ENCODE measurements around the gene CADPS2. TPM values are rescaled to one million over a fixed set of nuclear protein-coding genes. Genes with fewer than 3 reads are reported as not detected.

The CADPS2 gene
- total and polyA plus RNA-seq, 2 of the 8 experiments (the other 6 are each of a cell fraction or from before 2014, with no cell fraction given): 8.9 to 22.3 TPM

DNA sequence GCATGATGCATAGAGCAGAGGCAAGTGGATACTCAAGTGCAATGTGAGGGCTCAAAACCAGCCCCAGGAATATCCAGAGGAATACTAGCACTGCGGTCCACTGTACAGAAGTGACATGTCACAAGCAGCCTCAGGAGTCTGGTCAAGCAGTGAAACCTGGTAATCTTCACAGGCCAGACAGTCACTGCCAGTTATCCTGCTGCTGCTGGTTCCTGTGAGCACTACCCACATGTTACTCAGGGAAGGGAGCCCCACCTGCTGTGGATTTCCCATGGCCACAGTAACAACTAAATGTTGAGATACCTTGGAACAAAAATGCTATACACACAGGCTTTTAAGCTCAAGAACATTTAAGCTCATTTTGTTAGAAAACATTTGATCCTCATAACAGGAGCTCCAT is 290.4 kb downstream of the CADPS2 start:
- Histone ChIP-seq H3K36me3 (ENCODE audit: control insufficient read depth in 2 of 4, insufficient read depth in 4 of 4, low read length in 3 of 4) (peaks cover 0 to 5% (median 0%) of the 10 kb centered on the region in 4 experiments; a peak in 1 of 8 replicates), H2AK5ac (ENCODE audit: low read depth, low read length) (no peak overlapping the region), H3K27me3 (replicated peaks in 1 of 4; ENCODE audit: control insufficient read depth in 3 of 4, extremely low read depth in 1 of 4, insufficient read depth in 3 of 4, low read length in 3 of 4) (peaks cover 0 to 1% (median 0%) of the 10 kb centered on the region in 4 experiments; a peak in 1 of 7 replicates), H4K20me1 (replicated peaks in 1 of 2; ENCODE audit: control insufficient read depth in 1 of 2, insufficient read depth in 2 of 2, low read length in 2 of 2) (no peaks in the 10 kb centered on the region), H3K79me1 (ENCODE audit: low read depth, low read length) (no peaks in the 10 kb centered on the region), H2AFZ (ENCODE audit: low read length) (no peak overlapping the region), H3K4me2 (ENCODE audit: insufficient read depth in 1 of 2, low read depth in 2 of 2, low read length in 2 of 2) (no peak overlapping the region), H3K56ac (replicated peaks; ENCODE audit: insufficient read length, low read depth, low read length) (no peak overlapping the region), H3K14ac (ENCODE audit: insufficient read length) (no peak overlapping the region), H3K18ac (ENCODE audit: extremely low read depth, low read length) (no peak overlapping the region), H2BK12ac (ENCODE audit: low read depth, low read length) (no peak overlapping the region), H4K5ac (ENCODE audit: insufficient read length, low read depth, low read length) (no peak overlapping the region), H3K4me1 (replicated peaks in 1 of 4; ENCODE audit: control insufficient read depth in 3 of 4, insufficient read depth in 4 of 4, low read length in 3 of 4) (no peaks in the 10 kb centered on the region), H3K4ac (replicated peaks; ENCODE audit: insufficient read length, low read depth, low read length) (no peak overlapping the region), H3K23ac (ENCODE audit: insufficient read length) (no peak overlapping the region), H2BK20ac (ENCODE audit: low read length) (no peak overlapping the region), H3K4me3 (ENCODE audit: extremely low read depth in 1 of 4, insufficient read depth in 2 of 4, low read depth in 3 of 4, low read length in 4 of 4) (no peak overlapping the region), H2BK5ac (ENCODE audit: low read depth, low read length) (no peak overlapping the region), H2BK120ac (replicated peaks; ENCODE audit: low read depth, low read length) (no peak overlapping the region), H3K9me3 (ENCODE audit: insufficient read depth in 2 of 2, low read depth in 1 of 2, low read length in 1 of 2) (peaks cover 6 to 8% of the 10 kb centered on the region in 2 experiments; a peak in 2 of 4 replicates), H3K23me2 (ENCODE audit: low read depth, low read length) (no peaks in the 10 kb centered on the region), H4K91ac (replicated peaks; ENCODE audit: insufficient read length, low read length) (no peak overlapping the region), H4K8ac (ENCODE audit: extremely low read depth, insufficient read depth, low read length) (no peak overlapping the region; the same call in 1 of the 2 replicates), H3K9ac (replicated peaks in 1 of 4; ENCODE audit: extremely low read depth in 1 of 4, low read depth in 3 of 4, low read length in 3 of 4) (no peak overlapping the region), H2BK15ac (ENCODE audit: low read length) (no peak overlapping the region), H3K27ac (ENCODE audit: low read depth, low read length) (no peak overlapping the region), H3K79me2 (ENCODE audit: control insufficient read depth in 1 of 2, insufficient read depth in 2 of 2, low read length in 2 of 2) (no peaks in the 10 kb centered on the region)
- FAIRE-seq (no peak), DNase-seq (ENCODE audit: low read depth in 1 of 2, low spot score in 2 of 2) (no peak)
- WGBS, 2 experiments (ENCODE audit: extremely low coverage in 1 of 2, insufficient coverage in 1 of 2, insufficient read length in 1 of 2, insufficient replicate concordance in 2 of 2, low coverage in 1 of 2, low lambda C conversion rate in 2 of 2, missing lambda C conversion rate in 1 of 2): 100% methylated on average over 1 of the region's 1 CpG; no CpG with 5 or more reads in 1 of the 2 experiments
- ChIA-PET POLR2A (ENCODE audit: partially characterized antibody) (no interaction called here), CTCF (ENCODE audit: partially characterized antibody) (interaction anchor here (1.0 kb wide), 1 partner anchor 64 kb away, joined by 3 read pairs; no protein-coding TSS in a partner anchor)
- no peak for TF ChIP-seq CBX5 (IDR thresholded peaks at IDR 0.05; ENCODE audit: low read depth, low read length)
- no peak for TF ChIP-seq FOSL1 (IDR thresholded peaks at IDR 0.05; ENCODE audit: insufficient read depth, low read depth, low read length)
- TF ChIP-seq SIX5 (IDR thresholded peaks at IDR 0.05; ENCODE audit: low read depth, low read length): no peak
- no peak for TF ChIP-seq YY1 (IDR thresholded peaks at IDR 0.05; ENCODE audit: low read depth, low read length)
- TF ChIP-seq SP4 (IDR thresholded peaks at IDR 0.05; ENCODE audit: low read length): no peak
- TF ChIP-seq, protein P1, sequence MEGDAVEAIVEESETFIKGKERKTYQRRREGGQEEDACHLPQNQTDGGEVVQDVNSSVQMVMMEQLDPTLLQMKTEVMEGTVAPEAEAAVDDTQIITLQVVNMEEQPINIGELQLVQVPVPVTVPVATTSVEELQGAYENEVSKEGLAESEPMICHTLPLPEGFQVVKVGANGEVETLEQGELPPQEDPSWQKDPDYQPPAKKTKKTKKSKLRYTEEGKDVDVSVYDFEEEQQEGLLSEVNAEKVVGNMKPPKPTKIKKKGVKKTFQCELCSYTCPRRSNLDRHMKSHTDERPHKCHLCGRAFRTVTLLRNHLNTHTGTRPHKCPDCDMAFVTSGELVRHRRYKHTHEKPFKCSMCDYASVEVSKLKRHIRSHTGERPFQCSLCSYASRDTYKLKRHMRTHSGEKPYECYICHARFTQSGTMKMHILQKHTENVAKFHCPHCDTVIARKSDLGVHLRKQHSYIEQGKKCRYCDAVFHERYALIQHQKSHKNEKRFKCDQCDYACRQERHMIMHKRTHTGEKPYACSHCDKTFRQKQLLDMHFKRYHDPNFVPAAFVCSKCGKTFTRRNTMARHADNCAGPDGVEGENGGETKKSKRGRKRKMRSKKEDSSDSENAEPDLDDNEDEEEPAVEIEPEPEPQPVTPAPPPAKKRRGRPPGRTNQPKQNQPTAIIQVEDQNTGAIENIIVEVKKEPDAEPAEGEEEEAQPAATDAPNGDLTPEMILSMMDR (IDR thresholded peaks at IDR 0.05; ENCODE audit: control extremely low read depth in 1 of 3, insufficient read depth in 1 of 3, low read depth in 1 of 3, low read length in 3 of 3): no peak
- TF ChIP-seq, protein P2, sequence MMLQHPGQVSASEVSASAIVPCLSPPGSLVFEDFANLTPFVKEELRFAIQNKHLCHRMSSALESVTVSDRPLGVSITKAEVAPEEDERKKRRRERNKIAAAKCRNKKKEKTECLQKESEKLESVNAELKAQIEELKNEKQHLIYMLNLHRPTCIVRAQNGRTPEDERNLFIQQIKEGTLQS (IDR thresholded peaks at IDR 0.05; ENCODE audit: insufficient read depth, low read depth, low read length): no peak
- TF ChIP-seq EP300 (IDR thresholded peaks at IDR 0.05; ENCODE audit: borderline replicate concordance in 1 of 2, low read depth in 2 of 2, low read length in 2 of 2): no peak
- TF ChIP-seq HDAC6 (IDR thresholded peaks at IDR 0.05; ENCODE audit: low read depth, low read length): no peak
- no peak for TF ChIP-seq BACH1 (IDR thresholded peaks at IDR 0.05; ENCODE audit: low read length)

All from H1 (cell line).